ENCODE data around the gene SPATA20.
A peak's percentile ranks its signal among the peaks of the same experiment; 100 is the strongest.

Gene SPATA20

DNA sequence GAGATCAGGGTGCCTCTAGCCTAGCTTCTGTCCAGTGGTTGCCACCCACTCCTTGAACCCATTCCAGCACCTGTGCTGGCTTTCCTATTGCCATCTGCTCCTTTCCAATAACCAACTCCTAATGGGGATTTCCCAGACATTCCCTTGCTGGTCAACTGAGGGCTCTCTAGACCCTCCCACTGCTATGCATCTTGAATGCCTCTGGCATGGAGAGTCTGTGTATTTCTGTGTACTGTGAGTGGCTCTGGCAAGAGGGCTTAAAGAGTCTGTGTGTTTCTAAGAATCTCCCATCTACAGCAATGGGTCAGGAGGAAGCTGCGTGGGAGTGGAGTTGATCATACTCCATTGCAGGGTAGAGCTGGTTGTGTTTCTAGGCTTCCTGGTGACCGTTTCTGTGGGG lies 25.5 kb upstream of the SPATA20 start:
- no peak for DNase-seq

- DNase-seq: no peak
Measured at GRCh38 chr17:50522766-50523165, 24.2 kb upstream of the SPATA20 start.

- DNase-seq: no peak
Measured at GRCh38 chr17:50523208-50523607, 23.8 kb upstream of the SPATA20 start.

- no peak for DNase-seq
Measured at GRCh38 chr17:50524838-50525237, 22.1 kb upstream of the SPATA20 start.

DNA sequence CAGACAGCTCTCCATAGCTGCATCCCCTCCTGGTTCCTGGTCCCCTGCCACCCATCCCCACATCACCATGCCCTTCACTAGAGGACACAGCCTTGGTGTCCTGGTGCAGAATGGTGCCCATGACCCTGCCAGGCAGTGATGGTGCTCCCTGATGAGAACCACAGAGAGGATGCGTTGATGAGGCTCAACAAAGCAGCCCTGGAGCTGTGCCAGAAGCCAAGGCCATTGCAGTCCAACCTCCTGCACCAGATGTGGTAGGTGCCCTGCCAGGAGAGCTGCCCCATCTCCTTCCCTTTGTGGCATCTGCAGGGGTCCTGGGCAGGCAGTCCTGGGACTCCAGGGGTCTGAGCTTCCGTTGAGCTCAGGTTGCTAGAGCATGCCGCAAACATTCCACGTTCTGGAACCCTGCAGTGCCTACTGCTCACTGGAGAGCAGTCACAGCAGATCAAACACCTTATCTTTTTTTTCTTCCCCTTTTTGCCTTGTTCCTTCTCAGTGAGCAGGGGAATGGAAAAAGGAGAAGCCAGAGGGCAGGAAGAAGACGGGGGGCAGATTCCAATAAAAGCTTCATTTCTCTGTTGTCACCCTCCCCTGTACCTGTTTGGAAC lies 19.7 kb upstream of the SPATA20 start:
- no peak for DNase-seq

DNA sequence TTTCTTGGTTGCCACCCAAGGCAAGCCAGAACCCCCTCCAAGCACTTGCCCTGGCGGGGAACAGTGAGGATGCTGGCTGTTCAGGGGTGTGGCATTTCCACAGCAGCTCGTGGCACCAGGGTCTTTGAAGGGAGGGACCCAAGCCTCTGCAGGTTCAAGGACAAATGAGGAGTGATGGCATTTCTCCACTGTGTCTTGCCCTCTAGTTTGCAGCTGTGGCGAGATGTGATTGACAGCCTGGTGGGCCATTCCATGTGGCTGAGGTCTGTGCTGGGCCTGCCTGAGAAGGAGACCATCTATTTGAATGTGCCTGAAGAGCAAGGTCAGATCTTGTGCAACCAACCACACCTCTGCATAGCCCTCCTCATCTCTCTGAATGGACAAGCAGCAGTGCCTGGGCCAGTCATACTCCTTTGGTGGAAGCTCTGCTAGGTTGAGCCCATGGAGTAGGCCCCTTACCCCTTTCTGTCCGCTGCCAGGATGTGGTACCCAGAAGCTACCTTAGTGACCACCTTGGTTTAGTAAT lies 19.0 kb upstream of the SPATA20 start:
- DNase-seq: no peak

GRCh38 chr17:50529849-50530248 lies 17.1 kb upstream of the SPATA20 start:
- DNase-seq: no peak

DNA sequence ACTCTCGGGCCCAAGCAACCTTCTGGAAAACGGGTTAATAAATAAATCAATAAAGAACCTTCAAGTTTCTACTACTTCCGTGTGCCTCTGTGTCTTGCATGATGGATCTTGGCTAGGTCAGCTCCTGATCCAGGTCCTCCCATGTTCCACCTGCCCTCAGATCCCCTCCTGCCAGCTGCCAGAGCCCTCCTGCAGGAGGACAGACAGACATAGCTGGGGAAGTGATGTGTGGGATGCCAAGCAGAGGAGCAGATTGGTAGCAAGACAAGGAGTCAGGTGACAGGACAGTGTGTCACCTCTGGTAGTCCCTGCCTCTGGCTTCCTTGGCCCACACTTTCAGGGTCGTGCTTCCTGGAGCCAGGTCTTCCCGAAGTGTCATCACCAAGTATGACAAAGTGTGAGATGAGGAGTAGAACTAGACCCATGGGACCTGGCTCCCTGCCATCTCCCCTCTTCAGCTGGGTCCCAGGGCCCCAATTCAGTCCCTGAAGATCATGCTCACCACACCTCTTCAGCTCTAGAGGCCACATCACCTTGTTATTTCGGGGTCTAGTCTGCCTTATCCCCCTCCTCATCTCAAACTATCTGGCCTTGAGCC lies 15.4 kb upstream of the SPATA20 start:
- no peak for DNase-seq

DNA sequence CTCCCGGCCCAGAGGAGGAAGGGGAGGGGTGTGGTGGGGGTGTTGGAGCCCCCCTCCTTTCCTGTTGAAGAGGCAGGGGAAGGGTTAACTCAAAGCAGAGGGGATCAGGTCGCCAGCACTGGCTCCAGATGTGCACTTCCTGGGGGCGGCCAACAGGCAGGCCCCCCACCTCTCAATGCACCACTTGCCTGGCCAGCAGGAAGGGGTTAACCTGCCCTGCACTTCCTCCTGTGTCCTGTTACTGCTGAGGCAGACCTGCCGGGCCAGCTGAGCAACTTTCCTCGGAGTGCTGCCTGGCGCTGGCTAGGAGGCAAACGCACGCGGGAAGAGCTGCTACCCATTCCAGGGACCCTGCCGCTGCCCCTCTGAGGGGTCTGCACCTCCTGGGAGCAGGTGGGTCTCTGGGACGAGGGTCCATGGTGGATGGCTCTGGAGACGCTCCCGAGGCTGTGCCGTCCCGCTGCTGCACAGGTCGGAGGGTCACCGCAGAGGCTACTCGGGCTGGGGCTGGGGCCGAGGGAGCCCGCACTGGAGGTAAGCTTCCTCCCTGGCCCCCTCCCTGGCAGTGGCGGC lies 14.4 kb upstream of the SPATA20 start, which contains the start of gene EPN3:
TSS of gene EPN3 (plus strand) at position 284 of the 573 bp plus-strand sequence. CDS start 3,822 bp downstream, outside the sequence.
- no peak for DNase-seq

DNA sequence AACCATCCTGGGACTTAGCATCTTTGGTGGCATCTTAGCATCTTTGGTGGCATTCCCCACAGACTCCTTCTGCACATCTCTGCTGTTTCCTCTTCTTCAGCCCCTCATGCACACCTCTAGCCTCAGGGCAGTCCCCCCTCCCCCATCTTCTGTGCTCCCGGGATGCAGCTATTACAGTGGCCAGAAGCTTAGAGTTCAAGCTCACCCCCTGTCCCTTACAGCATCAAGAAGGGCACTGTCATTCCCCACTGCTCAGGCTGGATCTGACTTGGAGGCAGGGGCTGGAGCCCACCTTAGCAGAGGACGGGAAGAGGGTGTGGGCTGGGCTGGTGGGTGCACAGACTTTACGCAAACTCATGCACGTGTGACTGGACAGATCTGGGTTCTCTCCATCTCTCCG lies 13.8 kb upstream of the SPATA20 start:
- no peak for DNase-seq

DNA sequence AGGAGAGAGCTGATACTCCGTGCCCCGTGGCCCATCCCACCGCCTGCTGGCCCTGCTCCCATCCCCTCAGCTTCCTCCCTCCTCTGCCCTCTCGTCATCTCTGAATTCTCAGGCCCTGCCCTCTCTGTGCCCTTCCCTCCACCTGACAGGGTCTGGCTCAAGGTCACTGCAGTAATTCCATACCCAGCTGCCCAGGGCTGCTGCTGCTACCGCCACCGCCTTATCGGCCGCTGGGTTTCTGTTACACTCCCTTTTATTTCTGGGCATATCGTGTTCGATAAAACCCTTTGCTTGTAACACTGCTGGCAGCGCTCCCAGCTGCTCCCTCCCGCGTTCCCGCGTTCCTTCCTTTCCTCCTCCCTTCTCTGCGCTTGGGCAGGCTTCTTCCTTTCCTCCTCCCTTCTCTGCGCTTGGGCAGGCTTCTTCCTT lies 13.2 kb upstream of the SPATA20 start:
- DNase-seq: no peak

DNA sequence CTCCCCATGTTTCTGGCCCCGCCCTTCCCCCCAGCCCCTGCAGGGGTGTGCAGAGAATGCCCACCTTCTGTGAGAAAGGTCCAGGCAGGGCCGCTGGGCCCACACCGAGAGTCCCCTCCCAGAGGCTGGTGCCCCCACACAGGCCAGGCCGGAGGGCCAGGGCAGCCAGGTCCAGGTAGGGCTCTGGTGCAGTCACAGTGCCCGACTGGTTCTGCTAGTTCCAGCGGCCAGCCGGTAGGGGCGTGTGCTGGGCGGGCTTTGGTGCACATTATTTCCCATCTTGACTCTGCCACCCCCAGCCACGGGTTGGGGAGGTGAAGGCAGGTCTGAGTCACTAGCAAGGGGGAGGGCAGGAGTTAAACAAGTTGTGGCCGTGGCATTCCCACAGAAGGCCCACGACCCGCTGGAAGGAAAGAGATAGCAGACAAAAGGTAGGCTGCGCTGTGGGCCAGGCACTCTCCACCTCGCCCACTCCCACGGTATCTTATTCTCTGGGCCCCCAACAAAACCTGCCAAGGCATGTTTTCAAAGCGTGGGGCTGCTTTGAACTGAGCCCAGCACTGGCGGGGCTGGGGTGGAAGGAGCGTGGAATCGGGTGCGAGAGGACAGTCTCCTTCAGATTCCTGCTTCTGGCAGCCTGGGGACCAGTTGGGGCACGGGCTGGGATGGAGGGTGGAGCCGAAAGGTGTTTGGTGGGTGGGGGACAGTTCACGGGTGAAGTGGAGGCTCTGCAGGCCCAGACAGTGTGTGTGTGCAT lies 12.6 kb upstream of the SPATA20 start:
- DNase-seq: peak; percentile 67

DNA sequence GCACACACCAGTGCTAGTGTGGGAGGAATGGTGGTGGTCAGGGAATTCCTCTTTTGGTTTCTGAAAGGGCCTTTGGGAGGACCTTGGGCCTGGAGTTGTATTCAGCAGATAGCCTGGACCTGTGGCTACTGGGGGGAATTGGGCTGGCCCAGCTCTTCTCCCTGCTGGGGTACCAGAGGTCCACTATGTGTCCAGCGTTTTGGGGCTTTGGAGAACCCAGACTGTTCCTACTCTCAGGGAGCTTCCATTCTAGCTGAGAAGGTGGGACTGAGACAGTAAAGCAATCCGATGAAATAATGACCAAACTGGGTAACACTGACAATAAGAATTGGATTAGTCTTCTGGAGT lies 12.0 kb upstream of the SPATA20 start:
- no peak for DNase-seq

DNA sequence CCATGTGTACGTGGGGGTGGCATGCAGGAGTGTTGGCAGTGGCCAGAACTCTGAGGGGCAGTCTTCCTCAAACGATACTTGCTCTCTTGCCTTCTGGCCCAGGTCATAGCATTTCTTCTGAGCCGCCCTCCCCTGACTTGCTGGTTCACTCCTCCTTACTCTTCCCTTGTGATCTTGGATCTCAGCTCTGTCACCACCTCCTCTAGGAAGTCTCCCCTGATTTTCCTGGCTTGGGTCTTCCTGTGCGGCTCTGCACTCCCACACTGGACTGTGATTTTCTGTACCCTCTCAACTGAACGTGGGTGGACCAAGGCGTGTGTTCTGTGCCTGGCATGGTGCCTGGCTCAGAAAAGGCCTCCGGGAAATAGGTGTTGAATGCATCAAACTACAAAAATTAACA lies 11.6 kb upstream of the SPATA20 start:
- DNase-seq: no peak

DNA sequence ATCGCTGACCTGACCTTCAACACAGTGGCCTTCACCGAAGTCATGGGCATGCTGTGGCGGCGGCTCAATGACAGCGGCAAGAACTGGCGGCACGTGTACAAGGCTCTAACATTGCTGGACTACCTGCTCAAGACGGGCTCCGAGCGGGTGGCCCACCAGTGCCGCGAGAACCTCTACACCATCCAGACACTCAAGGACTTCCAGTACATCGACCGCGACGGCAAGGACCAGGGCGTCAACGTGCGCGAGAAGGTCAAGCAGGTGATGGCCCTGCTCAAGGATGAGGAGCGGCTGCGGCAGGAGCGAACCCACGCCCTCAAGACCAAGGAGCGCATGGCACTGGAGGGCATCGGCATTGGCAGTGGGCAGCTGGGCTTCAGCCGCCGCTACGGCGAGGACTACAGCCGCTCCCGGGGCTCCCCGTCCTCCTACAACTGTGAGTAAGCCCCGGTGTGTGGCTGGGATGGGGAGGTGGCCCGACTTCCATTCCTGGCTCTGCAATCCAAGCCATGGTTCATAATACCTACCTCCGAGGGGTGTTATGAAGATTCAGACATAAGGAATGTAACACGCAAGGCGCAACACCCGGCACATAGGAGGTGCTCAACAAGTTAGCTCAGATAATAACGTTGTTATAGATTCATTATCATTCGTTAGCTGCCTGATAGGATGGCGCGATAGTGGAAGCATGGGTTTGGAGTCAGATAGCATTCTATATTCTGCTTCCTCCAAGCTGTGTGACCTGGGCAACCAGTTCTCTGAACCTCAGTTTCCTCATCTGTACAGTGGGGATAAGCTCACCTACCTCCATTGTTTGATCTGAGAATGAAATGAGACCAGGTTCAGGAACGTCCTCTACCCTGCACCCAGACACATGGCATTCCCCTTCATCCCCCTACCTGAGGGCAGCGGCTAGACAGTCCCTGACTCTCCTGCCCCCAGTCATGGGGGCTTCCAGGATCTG lies 10.0 kb upstream of the SPATA20 start:
- DNase-seq: no peak

DNA sequence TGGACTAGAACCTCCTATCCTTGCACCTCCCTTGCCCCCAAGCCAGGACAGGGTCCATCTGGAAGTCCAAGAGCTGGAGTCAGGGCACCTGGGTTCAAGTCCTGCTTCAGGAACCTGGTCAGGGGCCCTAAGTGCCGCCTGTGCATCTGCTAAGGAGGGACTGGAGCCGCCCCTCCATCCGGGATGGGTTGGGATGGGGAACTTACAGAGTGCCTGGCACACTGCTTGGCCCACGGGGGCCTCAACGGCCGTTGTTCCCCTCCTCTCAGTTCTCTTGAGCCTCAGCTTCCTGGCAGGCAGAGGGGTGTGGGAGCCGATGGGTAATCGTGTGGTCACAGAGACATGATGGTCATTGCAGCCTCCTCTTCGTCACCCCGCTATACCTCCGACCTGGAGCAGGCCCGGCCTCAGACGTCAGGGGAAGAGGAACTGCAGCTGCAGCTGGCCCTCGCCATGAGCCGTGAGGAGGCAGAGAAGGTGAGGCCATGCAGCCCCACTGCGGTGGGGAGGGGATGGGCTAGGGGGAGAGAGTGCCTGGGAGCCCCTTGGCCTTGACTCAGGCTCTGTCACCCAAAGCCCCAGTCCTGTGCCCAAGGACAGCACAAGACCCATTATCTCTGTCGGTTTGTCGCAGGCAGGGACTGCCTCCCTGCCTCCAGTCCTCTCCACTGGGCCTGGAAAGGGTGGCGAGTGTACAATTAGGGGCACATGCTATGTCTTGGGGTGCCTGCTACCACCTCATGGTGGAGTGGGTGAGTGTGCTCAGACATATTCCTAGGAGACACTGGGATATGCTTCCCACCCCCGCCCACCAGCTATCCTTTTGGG lies 9.0 kb upstream of the SPATA20 start:
- DNase-seq: no peak

GRCh38 chr17:50538549-50539410 lies 8.2 kb upstream of the SPATA20 start:
- no peak for DNase-seq

- DNase-seq: no peak
Measured at GRCh38 chr17:50539762-50540559, 7.0 kb upstream of the SPATA20 start.

DNA sequence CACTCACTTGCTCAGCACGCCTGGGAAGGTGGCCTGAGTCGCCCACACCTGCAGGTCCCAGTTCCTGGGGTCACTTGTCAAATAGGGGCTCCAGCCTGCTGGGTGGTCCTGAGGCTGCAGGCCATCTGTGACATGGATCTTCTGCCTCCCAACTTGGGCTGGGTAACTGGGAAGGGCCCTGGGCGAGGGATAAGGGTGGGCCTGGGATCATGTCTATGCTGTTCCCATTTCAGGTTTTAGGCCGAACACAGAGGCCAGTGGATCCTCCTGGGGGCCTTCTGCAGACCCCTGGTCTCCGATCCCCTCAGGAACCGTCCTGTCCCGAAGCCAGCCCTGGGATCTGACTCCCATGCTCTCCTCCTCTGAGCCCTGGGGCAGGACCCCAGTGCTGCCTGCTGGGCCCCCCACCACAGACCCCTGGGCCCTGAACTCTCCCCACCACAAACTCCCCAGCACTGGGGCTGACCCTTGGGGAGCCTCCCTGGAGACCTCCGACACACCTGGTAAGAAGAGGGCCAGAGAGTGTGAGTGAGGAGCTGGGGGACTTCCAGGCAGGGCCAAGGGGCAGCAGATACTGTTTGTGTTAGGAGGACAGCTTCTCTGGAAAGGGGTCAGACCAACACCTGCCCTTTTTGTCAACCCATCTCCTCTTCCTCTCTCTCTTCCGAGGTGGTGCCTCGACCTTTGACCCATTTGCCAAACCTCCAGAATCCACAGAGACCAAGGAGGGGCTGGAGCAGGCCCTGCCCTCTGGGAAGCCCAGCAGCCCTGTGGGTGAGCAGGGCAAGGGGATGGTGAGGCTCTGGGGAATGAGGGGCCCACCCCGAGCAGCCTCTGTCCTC lies 6.2 kb upstream of the SPATA20 start:
- DNase-seq: no peak

Measured in activated CD8-positive, alpha-beta memory T cell treated with anti-CD3 and anti-CD28 coated beads, Interleukin-2, amount 50 U/mL, for 48 hours (primary cell).